Measurements from ENCODE around the gene TMEM106C. TPM values are rescaled to one million over a fixed set of nuclear protein-coding genes. Genes with fewer than 3 reads are reported as not detected.

Gene TMEM106C
- polyA plus RNA-seq, 3 donors: 8.7 to 9.7 (median 9.0) TPM

- no peaks in the 10 kb centered on the region for H3K79me2 ChIP-seq (ENCODE audit: insufficient read depth, low read length)
- no peaks in the 10 kb centered on the region for H3K4me1 ChIP-seq (ENCODE audit: control insufficient read depth in 1 of 2, insufficient read depth in 2 of 2, low read length in 2 of 2)
- no peaks in the 10 kb centered on the region for H3K27me3 ChIP-seq (ENCODE audit: control insufficient read depth in 2 of 2, insufficient read depth in 2 of 2, low read length in 2 of 2)
- H3K9me3 ChIP-seq (replicated peaks in 1 of 2; ENCODE audit: control insufficient read depth in 1 of 2, insufficient read depth in 1 of 2, low read length in 2 of 2): no peaks in the 10 kb centered on the region
- no peak overlapping the region for H3K9ac ChIP-seq (ENCODE audit: insufficient read depth, low read length, poor library complexity, severe bottlenecking)
- no peak overlapping the region for H2AFZ ChIP-seq (ENCODE audit: insufficient read depth, low read depth, low read length, poor library complexity, severe bottlenecking)
- no peaks in the 10 kb centered on the region for H4K20me1 ChIP-seq (ENCODE audit: insufficient read depth, low read length)
- intact Hi-C loops (cut with micrococcal nuclease): no loop called here
- H3K4me2 ChIP-seq (replicated peaks; ENCODE audit: extremely low read depth, low read length, poor library complexity, severe bottlenecking): no peak overlapping the region
- H3K4me3 Mint-ChIP-seq: peak overlapping the region in 1 of 2 donors; percentile 0
- no peak overlapping the region for H3K4me3 ChIP-seq (replicated peaks in 1 of 3; ENCODE audit: low read depth in 2 of 3, low read length in 3 of 3)
- peak overlapping the region in 1 of 7 donors; percentile 45 for H3K27ac Mint-ChIP-seq
- H3K36me3 ChIP-seq (replicated peaks in 1 of 2; ENCODE audit: control insufficient read depth in 1 of 2, insufficient read depth in 2 of 2, low read length in 2 of 2): no peaks in the 10 kb centered on the region
- no peak overlapping the region for H3K27ac ChIP-seq (ENCODE audit: low read depth in 1 of 2, low read length in 2 of 2)
- H3K27me3 Mint-ChIP-seq (ENCODE audit: low read depth in 3 of 3): peaks cover 3 to 7% (median 5%) of the 10 kb centered on the region in 3 donors
- 90% methylated on average over 12 of the region's 12 CpGs for WGBS (ENCODE audit: insufficient coverage)
- TF ChIP-seq, protein P1, sequence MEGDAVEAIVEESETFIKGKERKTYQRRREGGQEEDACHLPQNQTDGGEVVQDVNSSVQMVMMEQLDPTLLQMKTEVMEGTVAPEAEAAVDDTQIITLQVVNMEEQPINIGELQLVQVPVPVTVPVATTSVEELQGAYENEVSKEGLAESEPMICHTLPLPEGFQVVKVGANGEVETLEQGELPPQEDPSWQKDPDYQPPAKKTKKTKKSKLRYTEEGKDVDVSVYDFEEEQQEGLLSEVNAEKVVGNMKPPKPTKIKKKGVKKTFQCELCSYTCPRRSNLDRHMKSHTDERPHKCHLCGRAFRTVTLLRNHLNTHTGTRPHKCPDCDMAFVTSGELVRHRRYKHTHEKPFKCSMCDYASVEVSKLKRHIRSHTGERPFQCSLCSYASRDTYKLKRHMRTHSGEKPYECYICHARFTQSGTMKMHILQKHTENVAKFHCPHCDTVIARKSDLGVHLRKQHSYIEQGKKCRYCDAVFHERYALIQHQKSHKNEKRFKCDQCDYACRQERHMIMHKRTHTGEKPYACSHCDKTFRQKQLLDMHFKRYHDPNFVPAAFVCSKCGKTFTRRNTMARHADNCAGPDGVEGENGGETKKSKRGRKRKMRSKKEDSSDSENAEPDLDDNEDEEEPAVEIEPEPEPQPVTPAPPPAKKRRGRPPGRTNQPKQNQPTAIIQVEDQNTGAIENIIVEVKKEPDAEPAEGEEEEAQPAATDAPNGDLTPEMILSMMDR (IDR thresholded peaks at IDR 0.05): no peak
- peaks cover 0 to 3% of the 10 kb centered on the region in 2 donors for H3K36me3 Mint-ChIP-seq
- no peak for DNase-seq
- no peaks in the 10 kb centered on the region for H3K4me1 Mint-ChIP-seq
- no peaks in the 10 kb centered on the region for H3K9me3 Mint-ChIP-seq
Observed at GRCh38 chr12:47977046-47977771, 13.8 kb downstream of the TMEM106C start.

- Mint-ChIP-seq H3K27me3 (ENCODE audit: low read depth in 3 of 3) (peaks cover 3 to 6% (median 5%) of the 10 kb centered on the region in 3 donors), H3K9me3 (no peaks in the 10 kb centered on the region), H3K27ac (no peak overlapping the region), H3K4me3 (peak overlapping the region in 1 of 2 donors; percentile 0), H3K36me3 (no peaks in the 10 kb centered on the region), H3K4me1 (no peaks in the 10 kb centered on the region)
- H3K4me3 ChIP-seq (replicated peaks in 1 of 3; ENCODE audit: low read depth in 2 of 3, low read length in 3 of 3): no peak overlapping the region
- H3K4me1 ChIP-seq (ENCODE audit: control insufficient read depth in 1 of 2, insufficient read depth in 2 of 2, low read length in 2 of 2): no peaks in the 10 kb centered on the region
- intact Hi-C loops (cut with micrococcal nuclease): no loop called here
- H3K4me2 ChIP-seq (replicated peaks; ENCODE audit: extremely low read depth, low read length, poor library complexity, severe bottlenecking): no peak overlapping the region
- H3K9me3 ChIP-seq (replicated peaks in 1 of 2; ENCODE audit: control insufficient read depth in 1 of 2, insufficient read depth in 1 of 2, low read length in 2 of 2): no peaks in the 10 kb centered on the region
- H3K36me3 ChIP-seq (replicated peaks in 1 of 2; ENCODE audit: control insufficient read depth in 1 of 2, insufficient read depth in 2 of 2, low read length in 2 of 2): no peaks in the 10 kb centered on the region
- no peak overlapping the region for H2AFZ ChIP-seq (ENCODE audit: insufficient read depth, low read depth, low read length, poor library complexity, severe bottlenecking)
- no peak overlapping the region for H3K27ac ChIP-seq (ENCODE audit: low read depth in 1 of 2, low read length in 2 of 2)
- 91% methylated on average over 11 of the region's 18 CpGs for WGBS (ENCODE audit: insufficient coverage)
- no peak for DNase-seq
- no peaks in the 10 kb centered on the region for H3K27me3 ChIP-seq (ENCODE audit: control insufficient read depth in 2 of 2, insufficient read depth in 2 of 2, low read length in 2 of 2)
- no peaks in the 10 kb centered on the region for H3K79me2 ChIP-seq (ENCODE audit: insufficient read depth, low read length)
- no peak overlapping the region for H3K9ac ChIP-seq (ENCODE audit: insufficient read depth, low read length, poor library complexity, severe bottlenecking)
- no peaks in the 10 kb centered on the region for H4K20me1 ChIP-seq (ENCODE audit: insufficient read depth, low read length)
- TF ChIP-seq, protein P1 (IDR thresholded peaks at IDR 0.05): no peak
Observed at GRCh38 chr12:47977772-47978597, 14.6 kb downstream of the TMEM106C start.
